Erythroblast (primary cell): ENCODE results near the gene NOS1AP.

ENCODE experiments used
- DNase-seq, 2 experiments: peaks; one replicate each; lab custom pipeline; 2025; lab: John Stamatoyannopoulos, UW
- GATA1 ChIP-seq: IDR thresholded peaks from 2 replicates; pipeline ENCODE4 v1.6.1; 2011; ENCODE audit warnings: low read depth, mild to moderate bottlenecking, control low read depth, low read length, moderate library complexity
- POLR2A ChIP-seq: IDR thresholded peaks from 2 replicates; pipeline ENCODE4 v1.6.1; 2011; ENCODE audit warnings: mild to moderate bottlenecking, low read length

Gene NOS1AP

DNA sequence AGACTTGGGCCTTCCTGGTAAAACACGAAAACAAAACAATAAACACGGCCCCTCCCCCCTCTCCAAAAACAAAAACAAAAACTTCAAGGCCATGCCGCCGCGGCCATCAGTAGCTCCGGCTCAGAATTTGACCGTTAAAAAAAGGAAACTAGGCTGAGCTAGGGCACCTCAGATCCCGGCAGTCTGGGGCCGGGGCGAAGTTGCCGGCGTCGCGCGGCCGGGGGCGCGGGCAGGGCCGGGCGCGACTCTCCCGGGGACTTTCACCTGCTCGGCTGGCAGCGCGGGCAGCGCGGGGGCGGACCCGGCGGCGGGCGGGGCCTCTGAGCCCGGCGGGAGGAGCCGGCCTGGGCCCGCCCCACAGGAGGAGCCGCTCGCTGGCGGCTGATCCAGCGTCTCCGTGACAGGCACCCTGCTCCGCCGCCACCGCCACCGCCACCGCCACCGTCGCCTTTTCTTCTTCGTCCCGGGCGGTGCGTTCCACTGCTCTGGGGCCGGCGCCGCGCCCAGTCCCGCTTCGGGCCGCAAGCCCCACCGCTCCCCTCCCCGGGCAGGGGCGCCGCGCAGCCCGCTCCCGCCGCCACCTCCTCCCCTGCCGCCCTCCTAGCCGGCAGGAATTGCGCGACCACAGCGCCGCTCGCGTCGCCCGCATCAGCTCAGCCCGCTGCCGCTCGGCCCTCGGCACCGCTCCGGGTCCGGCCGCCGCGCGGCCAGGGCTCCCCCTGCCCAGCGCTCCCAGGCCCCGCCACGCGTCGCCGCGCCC lies at the start of gene NOS1AP:
TSS of gene NOS1AP (plus strand) at position 358 of the 760 bp plus-strand sequence. CDS start 487 bp downstream, outside the sequence.
- peak; percentile 83 to 88 for DNase-seq
- no peak for TF ChIP-seq GATA1
- no peak for TF ChIP-seq POLR2A

DNA sequence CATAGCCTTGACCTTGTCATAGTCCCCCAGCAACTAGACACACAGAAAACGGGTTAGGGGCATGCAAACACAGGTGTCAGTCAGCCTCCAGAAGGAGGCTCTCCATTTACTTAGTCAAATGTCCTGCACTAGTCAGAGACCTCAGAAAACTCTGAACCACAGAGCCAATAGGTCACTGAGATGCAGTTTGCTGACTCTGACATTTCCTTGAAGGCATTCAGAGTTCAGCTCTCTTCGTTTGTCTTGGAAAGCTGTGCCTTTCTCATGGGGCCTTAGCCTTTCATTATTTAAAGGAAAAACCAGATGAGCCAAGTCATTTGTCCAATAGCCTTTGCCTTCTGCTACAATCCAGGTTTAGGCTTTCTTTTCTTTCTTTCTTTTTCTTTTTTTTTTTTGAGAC lies 49.3 kb upstream of the NOS1AP start:
- no peak for DNase-seq
- TF ChIP-seq POLR2A (no peak), GATA1 (no peak)

DNA sequence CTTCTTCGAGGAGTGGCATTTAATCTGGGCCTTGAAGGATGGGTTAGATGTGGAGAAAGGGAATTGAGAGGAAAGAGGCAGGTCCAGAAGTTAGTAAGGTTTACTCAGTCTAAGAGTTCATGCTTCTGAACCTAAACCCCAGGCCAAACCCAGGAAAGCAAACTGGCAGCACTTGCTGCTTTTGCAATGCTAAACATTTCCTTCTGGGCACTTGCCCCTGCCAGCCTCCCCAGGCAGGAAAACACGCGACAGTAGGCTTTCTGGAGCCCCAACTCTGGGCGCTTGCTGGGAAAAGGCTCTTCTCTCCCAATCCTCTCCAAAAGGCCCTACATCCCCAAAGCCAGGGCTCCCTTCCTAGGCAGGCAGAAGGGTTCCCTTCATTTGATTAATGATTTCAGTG lies 48.4 kb upstream of the NOS1AP start:
- TF ChIP-seq POLR2A (no peak), GATA1 (no peak)

DNA sequence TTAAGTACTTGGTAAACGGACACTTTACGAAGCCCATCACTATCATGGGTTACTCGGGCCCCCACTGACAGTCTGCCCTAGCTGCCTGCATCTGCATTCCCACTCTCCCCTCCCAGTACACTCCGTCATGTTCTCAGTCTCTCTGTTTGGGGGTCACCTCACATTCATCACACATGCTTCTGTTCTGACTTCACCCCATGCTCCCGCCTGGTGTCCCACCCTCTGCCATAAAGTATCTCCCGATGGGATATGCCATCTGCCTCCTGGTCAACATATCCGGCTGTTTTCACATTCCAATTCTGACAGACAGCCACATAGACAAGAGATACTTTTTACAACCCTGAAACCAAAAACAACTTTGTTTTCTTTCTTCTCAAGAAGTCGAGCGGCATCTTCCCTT lies 46.9 kb upstream of the NOS1AP start:
- TF ChIP-seq GATA1 (no peak), POLR2A (no peak)
- DNase-seq, result no peak

More for the DNA sequence above, 48.4 kb upstream of the NOS1AP start:
- DNase-seq, result no peak

DNA sequence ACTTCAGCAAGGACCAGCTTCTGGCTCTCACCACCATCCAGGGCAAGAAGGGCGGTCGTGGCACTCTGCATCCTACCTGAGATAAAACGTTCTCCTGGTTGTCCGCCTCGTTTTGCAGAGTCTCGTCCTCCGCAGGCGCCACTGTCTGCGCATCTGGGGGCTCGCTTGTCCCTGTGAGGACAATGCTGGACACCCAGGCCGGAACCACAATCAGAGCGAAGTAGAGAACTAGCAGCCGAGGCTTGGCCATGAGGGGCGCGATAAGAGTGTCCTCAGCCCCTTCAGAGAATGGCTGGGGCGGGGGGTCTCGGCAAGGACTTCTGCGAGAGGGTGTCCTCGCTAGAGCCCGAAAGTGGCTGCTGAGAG lies 46.3 kb upstream of the NOS1AP start:
- TF ChIP-seq POLR2A, result no peak
- DNase-seq, result no peak

DNA sequence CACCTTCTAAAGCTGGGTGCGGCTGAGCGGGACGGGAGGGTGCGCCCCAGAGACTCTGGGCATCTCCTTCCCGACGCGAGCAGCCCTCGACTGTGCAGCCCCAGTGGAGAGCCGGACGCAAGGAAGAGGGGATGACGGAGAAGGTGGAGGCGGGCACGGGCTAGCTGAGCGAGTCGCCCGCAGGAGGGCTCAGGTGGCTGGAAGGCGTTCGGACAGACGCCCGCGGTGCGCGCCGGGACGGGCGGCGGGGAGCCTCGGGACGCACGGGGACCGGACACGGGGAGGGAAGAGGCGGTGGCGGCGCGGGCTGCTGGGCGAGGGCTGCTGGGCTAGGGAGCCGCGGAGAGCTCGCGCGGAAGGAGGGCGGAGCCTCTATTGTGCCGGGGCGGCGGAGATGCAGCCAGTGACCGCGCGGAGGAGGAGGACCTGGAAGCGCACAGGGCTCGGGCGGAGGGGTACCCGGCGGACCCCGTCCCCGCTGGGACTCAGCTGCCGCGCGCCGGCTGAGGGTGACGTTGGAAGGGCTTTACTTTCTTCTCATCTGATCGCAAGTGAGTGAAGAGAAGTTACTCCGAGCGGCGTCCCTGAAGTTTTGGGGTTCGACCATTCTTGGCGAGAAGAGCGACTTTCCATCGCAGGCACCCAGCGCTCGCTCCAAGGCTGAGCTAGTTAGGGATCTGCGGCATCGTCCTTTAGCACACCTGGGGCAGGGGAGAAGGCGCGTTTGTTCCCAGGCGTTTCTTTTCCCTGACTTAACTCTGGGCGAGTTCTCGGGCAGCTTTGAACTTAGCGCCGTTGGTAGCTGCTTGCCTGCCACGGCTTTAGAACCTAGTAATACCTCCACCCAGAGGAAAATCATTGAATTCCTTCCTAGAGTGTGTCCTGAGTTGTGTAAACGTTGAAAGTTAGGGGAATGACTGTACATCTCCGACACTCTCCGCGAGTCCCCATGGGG lies 45.7 kb upstream of the NOS1AP start, which contains the start of gene OLFML2B:
TSS of gene OLFML2B (minus strand) at position 323 of the 955 bp plus-strand sequence. CDS start 439 bp downstream, outside the sequence.
- TF ChIP-seq POLR2A (peak; percentile 43), GATA1 (no peak)
- peak; percentile 74 to 79 for DNase-seq

DNA sequence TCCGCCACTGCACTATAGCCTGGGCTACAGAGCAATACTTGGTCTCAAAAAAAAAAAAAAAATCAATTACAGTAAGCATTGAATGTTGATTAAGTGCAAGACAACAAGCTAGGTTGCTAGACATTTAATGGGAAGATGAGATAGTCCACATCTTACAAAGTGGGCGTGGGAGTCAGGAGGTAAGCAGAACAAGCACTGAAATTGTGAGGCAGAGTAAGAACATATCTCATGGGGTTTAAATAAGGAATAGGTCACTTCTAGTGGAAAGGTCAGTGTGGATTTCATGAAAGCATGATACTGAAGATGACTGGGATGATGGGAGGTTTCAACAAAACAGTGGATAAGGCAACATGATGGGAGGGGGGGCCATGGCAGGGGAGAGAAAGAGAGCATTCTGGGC lies 44.0 kb upstream of the NOS1AP start:
- no peak for DNase-seq
- TF ChIP-seq GATA1 (no peak), POLR2A (no peak)

DNA sequence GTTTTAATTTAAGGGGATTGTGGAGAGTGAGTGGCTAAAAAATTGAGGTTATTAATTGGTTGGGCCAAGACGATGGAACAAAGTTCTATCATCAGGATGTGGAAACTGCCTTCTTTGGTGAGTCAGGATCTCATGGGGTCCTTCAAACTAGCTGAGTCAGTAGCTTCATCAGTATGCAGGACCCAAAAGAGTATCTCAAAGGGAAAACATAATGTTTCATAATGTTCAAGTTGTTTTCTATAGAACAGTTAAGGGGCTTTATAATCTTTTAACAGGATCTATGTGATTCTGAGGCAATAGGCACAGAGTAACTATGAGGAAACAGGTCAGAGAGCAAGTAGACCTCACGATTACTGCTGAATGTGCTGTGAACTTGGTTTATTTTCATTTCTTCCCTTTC lies 42.6 kb upstream of the NOS1AP start:
- no peak for TF ChIP-seq GATA1
- TF ChIP-seq POLR2A, result no peak
- no peak for DNase-seq

DNA sequence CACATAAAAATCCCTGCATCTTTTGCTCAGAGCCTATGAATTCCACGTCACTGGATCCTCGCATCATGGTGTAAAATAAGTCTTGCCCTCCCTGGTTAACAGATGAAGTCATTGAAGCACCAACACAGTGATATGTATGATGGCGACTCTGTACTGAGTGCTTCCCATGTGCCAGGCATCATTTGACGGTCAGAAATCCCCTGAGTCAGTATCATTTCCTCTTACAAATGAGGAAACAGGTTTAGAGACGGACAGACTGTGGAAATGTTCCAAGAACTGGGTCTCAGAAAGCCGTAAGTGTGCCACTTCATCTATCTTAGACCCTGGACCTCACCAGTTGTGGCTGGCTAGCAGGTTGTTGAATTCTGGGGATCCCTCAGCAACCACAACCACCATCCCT lies 40.8 kb upstream of the NOS1AP start:
- DNase-seq, result no peak
- TF ChIP-seq POLR2A (no peak), GATA1 (no peak)

DNA sequence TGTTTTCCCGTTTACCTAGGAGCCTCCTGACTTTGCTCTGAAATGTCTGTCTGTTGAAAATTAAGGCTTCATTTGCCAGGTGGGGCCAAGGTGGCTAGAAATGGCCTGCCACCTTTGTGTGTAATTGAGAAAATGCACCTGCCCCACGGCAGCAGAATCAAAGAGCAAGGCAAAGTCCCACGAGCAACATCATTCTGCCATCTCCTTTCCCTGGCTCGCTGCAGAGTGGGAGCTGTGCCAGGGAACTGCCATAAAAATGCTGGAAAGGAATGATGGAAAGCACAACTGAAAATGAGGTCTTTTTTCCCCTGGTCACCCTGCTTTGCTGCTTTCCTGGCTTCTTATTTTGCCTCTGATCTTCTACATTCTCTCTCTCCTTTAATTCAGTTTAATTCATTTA lies 40.3 kb upstream of the NOS1AP start:
- DNase-seq, result no peak
- no peak for TF ChIP-seq POLR2A
- TF ChIP-seq GATA1, result no peak

DNA sequence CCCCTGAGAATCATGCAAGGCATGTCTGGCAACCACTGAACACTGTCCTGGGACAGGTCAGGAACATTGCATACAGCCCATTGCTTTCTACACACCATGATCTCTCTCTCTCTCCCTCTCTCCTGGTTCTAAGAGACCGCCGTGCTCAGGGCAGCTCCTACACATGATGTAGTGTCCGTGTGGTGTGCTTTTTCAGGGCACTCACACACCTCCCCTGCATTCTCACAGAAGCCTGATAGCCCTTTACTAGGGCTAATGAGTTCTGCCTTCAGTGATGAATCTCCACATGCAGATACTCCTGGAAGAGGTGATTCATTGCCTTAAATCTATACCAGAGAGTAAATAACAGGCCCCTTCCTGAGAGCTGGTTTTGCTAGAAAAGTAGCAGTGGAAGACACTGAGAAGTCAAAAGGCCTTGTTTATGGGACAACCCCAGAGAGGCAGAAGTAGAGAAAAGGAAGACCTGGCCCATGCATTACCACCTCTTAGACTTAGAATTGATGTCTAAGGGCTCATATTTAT lies 38.7 kb upstream of the NOS1AP start:
- DNase-seq, result no peak
- TF ChIP-seq POLR2A, result no peak
- TF ChIP-seq GATA1, result no peak

DNA sequence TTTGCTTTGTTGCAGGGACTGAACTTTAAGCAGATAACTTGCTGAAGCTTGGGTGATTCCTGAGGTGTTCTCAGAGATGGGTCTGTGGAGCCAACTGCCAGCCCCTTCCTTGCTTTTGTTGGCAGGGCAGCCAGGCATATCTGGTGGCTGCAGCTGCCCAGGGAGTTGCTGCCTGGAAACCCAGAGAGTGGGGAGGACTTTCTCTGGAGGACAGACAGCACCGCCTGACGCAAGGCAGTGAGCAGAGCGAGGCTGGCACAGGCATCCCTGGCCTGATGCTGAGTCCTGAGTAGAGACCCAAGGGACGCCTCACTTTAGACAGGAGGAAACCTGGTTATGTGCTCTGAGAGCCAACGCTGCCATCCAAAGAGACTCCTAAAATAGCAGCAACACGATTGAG lies 36.1 kb upstream of the NOS1AP start:
- no peak for TF ChIP-seq GATA1
- no peak for TF ChIP-seq POLR2A
- no peak for DNase-seq

DNA sequence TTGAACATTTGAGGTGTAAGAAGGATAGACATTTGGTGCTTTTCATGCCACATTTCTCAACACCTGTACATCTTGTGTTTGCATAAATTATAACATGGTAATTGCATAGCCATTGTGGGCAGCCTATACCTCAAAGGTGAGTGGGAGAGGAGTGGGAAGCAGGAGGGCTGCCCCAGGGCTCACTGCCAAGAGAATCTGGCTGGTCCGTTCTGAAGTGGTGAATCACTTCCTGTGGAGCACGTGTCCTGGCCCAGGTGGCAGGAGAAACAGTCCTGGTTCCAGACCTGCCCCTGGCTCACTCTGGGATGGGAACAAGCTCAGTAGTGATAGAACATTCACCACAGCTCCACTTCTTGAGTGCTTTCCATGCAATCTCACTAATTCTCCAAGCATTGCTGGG lies 34.2 kb upstream of the NOS1AP start:
- TF ChIP-seq GATA1 (no peak), POLR2A (no peak)
- DNase-seq, result no peak

DNA sequence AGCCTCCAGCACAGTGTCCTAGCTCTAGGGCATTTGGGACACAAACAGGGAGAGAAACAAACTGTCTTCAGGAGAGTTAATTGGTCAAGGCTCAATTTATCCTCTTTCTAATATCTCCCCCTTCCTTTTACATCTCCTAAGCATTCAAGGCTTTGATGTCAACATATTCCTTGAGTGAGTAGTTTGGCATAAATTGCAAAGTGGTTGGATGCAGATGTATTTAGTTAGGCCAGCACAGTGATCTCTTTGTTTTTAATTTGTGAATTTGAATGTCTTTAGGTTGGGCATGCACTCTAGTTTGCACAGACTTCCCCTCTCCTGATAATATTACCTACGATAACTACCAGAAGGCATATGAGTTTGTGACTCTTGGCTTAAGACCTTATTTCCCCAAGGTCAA lies 33.3 kb upstream of the NOS1AP start:
- no peak for DNase-seq

More for the DNA sequence above, 33.3 kb upstream of the NOS1AP start:
- no peak for TF ChIP-seq POLR2A
- no peak for TF ChIP-seq GATA1
